ENCODE data around the gene EDIL3.

The EDIL3 gene, protein sequence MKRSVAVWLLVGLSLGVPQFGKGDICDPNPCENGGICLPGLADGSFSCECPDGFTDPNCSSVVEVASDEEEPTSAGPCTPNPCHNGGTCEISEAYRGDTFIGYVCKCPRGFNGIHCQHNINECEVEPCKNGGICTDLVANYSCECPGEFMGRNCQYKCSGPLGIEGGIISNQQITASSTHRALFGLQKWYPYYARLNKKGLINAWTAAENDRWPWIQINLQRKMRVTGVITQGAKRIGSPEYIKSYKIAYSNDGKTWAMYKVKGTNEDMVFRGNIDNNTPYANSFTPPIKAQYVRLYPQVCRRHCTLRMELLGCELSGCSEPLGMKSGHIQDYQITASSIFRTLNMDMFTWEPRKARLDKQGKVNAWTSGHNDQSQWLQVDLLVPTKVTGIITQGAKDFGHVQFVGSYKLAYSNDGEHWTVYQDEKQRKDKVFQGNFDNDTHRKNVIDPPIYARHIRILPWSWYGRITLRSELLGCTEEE

GRCh38 chr5:84384604-84385575 is at the start of gene EDIL3:
TSS of gene EDIL3 (minus strand) at chr5:84384880. CDS start at chr5:84384374, 506 bp downstream.
- in situ Hi-C loops (cut with MboI; ENCODE audit: low sequenced_read_pairs, unreplicated experiment): no loop called here
- DNase-seq (ENCODE audit: low spot score): no peak
- TF ChIP-seq, protein P1, sequence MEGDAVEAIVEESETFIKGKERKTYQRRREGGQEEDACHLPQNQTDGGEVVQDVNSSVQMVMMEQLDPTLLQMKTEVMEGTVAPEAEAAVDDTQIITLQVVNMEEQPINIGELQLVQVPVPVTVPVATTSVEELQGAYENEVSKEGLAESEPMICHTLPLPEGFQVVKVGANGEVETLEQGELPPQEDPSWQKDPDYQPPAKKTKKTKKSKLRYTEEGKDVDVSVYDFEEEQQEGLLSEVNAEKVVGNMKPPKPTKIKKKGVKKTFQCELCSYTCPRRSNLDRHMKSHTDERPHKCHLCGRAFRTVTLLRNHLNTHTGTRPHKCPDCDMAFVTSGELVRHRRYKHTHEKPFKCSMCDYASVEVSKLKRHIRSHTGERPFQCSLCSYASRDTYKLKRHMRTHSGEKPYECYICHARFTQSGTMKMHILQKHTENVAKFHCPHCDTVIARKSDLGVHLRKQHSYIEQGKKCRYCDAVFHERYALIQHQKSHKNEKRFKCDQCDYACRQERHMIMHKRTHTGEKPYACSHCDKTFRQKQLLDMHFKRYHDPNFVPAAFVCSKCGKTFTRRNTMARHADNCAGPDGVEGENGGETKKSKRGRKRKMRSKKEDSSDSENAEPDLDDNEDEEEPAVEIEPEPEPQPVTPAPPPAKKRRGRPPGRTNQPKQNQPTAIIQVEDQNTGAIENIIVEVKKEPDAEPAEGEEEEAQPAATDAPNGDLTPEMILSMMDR (IDR thresholded peaks at IDR 0.05; ENCODE audit: borderline replicate concordance, control extremely low read depth, extremely low read depth, insufficient read depth, missing control alignments): no peak

DNA sequence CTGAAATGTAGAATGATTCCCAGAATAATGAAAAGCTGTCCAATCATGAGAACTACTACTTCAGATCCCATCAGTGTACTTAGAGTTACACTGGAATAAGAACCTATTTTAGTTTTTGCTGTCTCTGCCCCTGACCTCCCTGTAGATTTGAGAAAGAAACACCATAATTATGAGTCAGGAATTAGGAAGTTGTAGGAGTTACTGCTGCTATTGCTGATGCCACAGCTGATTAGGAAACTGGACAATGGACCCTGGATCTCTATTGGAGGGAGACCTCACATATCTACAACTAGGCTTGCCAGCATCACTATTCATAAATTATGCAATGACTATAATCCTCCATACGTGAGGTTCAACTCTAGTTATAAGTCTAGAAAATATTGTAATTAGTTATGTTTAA is 48.8 kb upstream of the EDIL3 start:
- in situ Hi-C loops (cut with MboI; ENCODE audit: low sequenced_read_pairs, unreplicated experiment): no loop called here
- TF ChIP-seq, protein P1 (IDR thresholded peaks at IDR 0.05; ENCODE audit: borderline replicate concordance, control extremely low read depth, extremely low read depth, insufficient read depth, missing control alignments): no peak
- DNase-seq (ENCODE audit: low spot score): no peak

DNA sequence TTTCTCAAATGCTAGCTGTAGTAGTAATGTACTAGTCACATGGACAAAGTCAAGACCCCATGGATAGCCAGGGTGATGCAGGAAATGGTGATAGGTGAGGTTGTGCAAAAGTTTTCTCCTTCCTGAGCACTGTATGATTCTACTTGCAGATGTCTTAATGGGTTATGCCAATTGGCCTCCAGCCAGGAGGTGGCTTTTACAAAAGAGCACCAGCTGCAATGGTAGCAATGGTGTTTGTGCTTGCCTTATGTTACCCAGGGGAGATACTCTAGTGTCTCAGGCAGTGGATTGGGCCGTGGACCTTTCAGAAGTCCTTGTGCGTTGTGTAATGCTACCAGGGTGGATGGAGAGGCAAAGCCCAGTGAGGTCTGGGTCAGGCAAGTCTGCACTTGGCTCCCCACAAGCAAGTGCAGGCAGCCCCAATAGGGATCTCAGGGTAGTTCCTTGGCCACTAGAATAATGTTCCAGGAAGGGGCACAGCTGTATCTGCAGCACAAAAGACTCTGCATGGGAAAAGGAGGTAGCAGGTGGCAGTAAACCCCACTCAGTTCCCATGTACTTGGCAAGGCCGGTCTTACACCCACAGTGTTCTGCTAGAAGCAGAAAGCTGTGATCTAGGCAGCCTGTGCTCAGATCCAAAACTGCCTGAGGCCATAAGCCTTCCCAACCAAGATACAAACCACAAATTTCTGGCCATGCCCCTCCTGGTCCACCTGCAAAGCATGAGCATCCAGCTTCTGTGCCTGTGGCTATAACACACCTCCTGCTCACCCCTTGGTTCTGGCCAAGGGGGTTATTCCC is 46.4 kb upstream of the EDIL3 start:
- TF ChIP-seq, protein P1 (IDR thresholded peaks at IDR 0.05; ENCODE audit: borderline replicate concordance, control extremely low read depth, extremely low read depth, insufficient read depth, missing control alignments): no peak
- in situ Hi-C loops (cut with MboI; ENCODE audit: low sequenced_read_pairs, unreplicated experiment): no loop called here
- DNase-seq (ENCODE audit: low spot score): no peak

DNA sequence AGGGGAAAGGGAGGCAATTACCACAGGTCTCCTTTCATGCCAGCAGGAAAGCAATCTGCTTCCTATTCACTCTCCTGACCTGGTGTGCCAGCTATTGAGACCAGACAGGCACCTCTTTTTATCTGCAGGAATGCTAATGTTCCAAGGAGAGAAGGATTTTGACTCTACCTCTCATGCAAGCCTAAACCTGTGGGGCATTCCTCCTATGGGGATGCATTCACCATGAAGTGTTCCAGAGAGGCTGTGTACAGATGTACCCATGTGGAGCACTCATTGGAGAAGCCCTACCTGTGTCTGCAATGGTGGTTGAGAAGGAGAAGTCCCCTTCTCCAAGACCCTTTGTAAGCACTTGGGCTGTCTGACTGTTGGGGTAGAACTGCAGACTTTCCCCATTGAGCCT is 45.4 kb upstream of the EDIL3 start:
- TF ChIP-seq, protein P1 (IDR thresholded peaks at IDR 0.05; ENCODE audit: borderline replicate concordance, control extremely low read depth, extremely low read depth, insufficient read depth, missing control alignments): no peak
- DNase-seq (ENCODE audit: low spot score): no peak
- in situ Hi-C loops (cut with MboI; ENCODE audit: low sequenced_read_pairs, unreplicated experiment): no loop called here

DNA sequence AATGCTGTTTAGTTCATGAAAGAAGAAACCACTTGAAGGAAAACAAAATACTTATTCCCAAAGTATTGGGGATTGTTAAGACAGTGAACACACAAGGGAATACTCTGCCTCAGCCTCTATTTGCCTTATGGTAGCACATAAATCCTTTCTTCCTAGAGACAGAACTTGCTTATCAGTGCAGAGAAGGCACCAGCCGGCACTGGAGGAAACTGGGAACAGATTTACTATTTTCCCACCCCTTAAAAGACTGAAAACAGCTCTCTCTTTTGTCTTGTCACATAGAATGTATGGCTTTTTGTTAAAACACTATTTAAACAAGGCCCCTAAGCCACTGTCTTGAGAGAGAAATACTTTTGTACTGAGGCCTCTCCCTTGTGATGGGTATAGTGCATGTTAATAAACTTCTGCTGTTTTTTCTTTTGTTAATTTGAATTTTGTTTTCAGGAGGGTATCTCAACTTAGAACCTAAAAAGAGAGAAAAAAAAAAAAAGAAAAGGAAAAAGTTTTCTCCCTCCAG is 40.7 kb upstream of the EDIL3 start:
- DNase-seq (ENCODE audit: low spot score): no peak
- TF ChIP-seq, protein P1 (IDR thresholded peaks at IDR 0.05; ENCODE audit: borderline replicate concordance, control extremely low read depth, extremely low read depth, insufficient read depth, missing control alignments): no peak
- in situ Hi-C loops (cut with MboI; ENCODE audit: low sequenced_read_pairs, unreplicated experiment): no loop called here

Measured in GM13976 (cell line).